HepG2 (cell line): Measurements from ENCODE around the gene DACH2. TPM values are rescaled to one million over a fixed set of nuclear protein-coding genes. Genes with fewer than 3 reads are reported as not detected.

Source experiments
- ATAC-seq: fragments of 200-7000 bp; cut with Tn5 transposase; 3 replicates; pipeline ENCODE4 v1.9.1; 2020; ENCODE audit warnings: mild to moderate bottlenecking, moderate library complexity
- BruUV-seq: library from RNA; stranded (reverse); fragments of 400-500 nt; replicated peaks from 2 replicates; lab custom pipeline; 2021; lab: Mats Ljungman, UMichigan
- CTCF ChIA-PET: fragments of 300-600 bp; formaldehyde crosslinking; extraction: SDS; loops from one replicate; lab custom pipeline; 2021; ENCODE audit warnings: low total read pairs, inconsistent platforms, low intra/inter-chr PET ratio; lab: Yijun Ruan, JAX
- POLR2A ChIA-PET: fragments of 350-600 bp; sonication (Branson Sonifier 250); formaldehyde crosslinking; loops from one replicate; lab custom pipeline; 2020; ENCODE audit warnings: antibody characterized with exemption, inconsistent platforms; lab: Yijun Ruan, JAX
- DNase-seq: peaks from one replicate; pipeline ENCODE4 v3.0.0-alpha.2; 2015; ENCODE audit warnings: low spot score
- FAIRE-seq: peaks from 3 replicates; lab custom pipeline; 2011; peaks lifted over from hg19 to GRCh38; lab: Jason Lieb, UNC
- H2AFZ ChIP-seq: one replicate; pipeline ENCODE4 v1.6.1; 2011; ENCODE audit warnings: low read length, inconsistent platforms
- H3K27ac ChIP-seq: fragments of 300-600 bp; 3 replicates; pipeline ENCODE4 v1.8.0; 2011; ENCODE audit warnings: mixed run types, mild to moderate bottlenecking, mixed read lengths, low read length, inconsistent platforms; ENCODE audit not compliant: insufficient read depth; ENCODE audit errors: extremely low read length
- H3K27me3 ChIP-seq, 2 experiments: fragments of 200-600 bp in 1 of 2; 2 replicates in 1 of 2; 3 replicates in 1 of 2; pipeline versions ENCODE4 v1.6.0 to v1.8.0; 2011; ENCODE audit warnings: low read length in 2 of 2, mild to moderate bottlenecking in 2 of 2, moderate library complexity in 2 of 2, inconsistent platforms in 1 of 2; ENCODE audit not compliant: insufficient read depth in 2 of 2, control insufficient read depth in 1 of 2
- H3K36me3 ChIP-seq, 2 experiments: fragments of 200-600 bp in 1 of 2; replicated peaks in 1 of 2; 2 replicates in 1 of 2; 3 replicates in 1 of 2; pipeline versions ENCODE4 v1.5.1 to v1.8.0; 2011; ENCODE audit warnings: low read length in 2 of 2, inconsistent platforms in 1 of 2; ENCODE audit not compliant: insufficient read depth in 2 of 2, control insufficient read depth in 1 of 2
- H3K4me1 ChIP-seq: 2 replicates; pipeline ENCODE4 v1.5.1; 2012; ENCODE audit warnings: low read length, inconsistent platforms; ENCODE audit not compliant: insufficient read depth
- H3K4me2 ChIP-seq: 2 replicates; pipeline ENCODE4 v1.6.0; 2011; ENCODE audit warnings: low read depth, low read length, inconsistent platforms
- H3K4me3 ChIP-seq, 3 experiments: fragments of 200-600 bp in 1 of 3; sonication (generic), shearing (Covaris generic) in 1 of 3; replicated peaks in 1 of 3; 2 replicates each; pipeline ENCODE4 v1.5.1; 2011 to 2016; ENCODE audit warnings: low read length in 3 of 3, inconsistent platforms in 2 of 3, low read depth in 2 of 3, mild to moderate bottlenecking in 2 of 3, control low read depth in 1 of 3, mixed read lengths in 1 of 3; ENCODE audit not compliant: insufficient read depth in 1 of 3
- H3K79me2 ChIP-seq: one replicate; pipeline ENCODE4 v1.6.1; 2011; ENCODE audit warnings: low read length, inconsistent platforms; ENCODE audit not compliant: insufficient read depth
- H3K9ac ChIP-seq: 2 replicates; pipeline ENCODE4 v1.6.0; 2011; ENCODE audit warnings: mild to moderate bottlenecking, low read depth, low read length, inconsistent platforms; ENCODE audit not compliant: insufficient read depth
- H3K9me3 ChIP-seq: 2 replicates; pipeline ENCODE4 v1.5.1; 2012; ENCODE audit warnings: mild to moderate bottlenecking, low read length
- H4K20me1 ChIP-seq: 2 replicates; pipeline ENCODE4 v1.6.0; 2011; ENCODE audit warnings: inconsistent platforms, mild to moderate bottlenecking, low read length, moderate library complexity; ENCODE audit not compliant: insufficient read depth
- CEBPG ChIP-seq: IDR thresholded peaks from 2 replicates; pipeline ENCODE4 v1.6.1; 2016
- CTCF ChIP-seq: sonication (generic); formaldehyde crosslinking; IDR thresholded peaks from 2 replicates; pipeline ENCODE4 v1.5.0; 2020; ENCODE audit warnings: mild to moderate bottlenecking, missing genetic modification reagents, moderate library complexity
- FOXK1 ChIP-seq: sonication (generic); formaldehyde crosslinking; IDR thresholded peaks from 2 replicates; pipeline ENCODE4 v1.4.0; 2020; ENCODE audit warnings: low read depth, missing genetic modification reagents, borderline replicate concordance
- GPBP1L1 ChIP-seq: sonication (generic); formaldehyde crosslinking; IDR thresholded peaks from 2 replicates; pipeline ENCODE4 v1.5.0; 2020; ENCODE audit warnings: mild to moderate bottlenecking, missing genetic modification reagents
- NFYC ChIP-seq: IDR thresholded peaks from 2 replicates; pipeline ENCODE4 v1.6.1; 2016; ENCODE audit warnings: missing genetic modification reagents, missing compliant biosample characterization
- PCBP2 ChIP-seq: fragments of 200-400 bp; formaldehyde crosslinking; optimal IDR thresholded peaks from 2 replicates; pipeline ENCODE3; 2018; ENCODE audit warnings: low read length, low read depth; ENCODE audit not compliant: poor library complexity, severe bottlenecking
- SMC3 ChIP-seq: IDR thresholded peaks from 2 replicates; pipeline ENCODE4 v1.6.1; 2011; ENCODE audit warnings: low read length, improper control_type of control experiment
- STAG1 ChIP-seq: sonication (generic); formaldehyde crosslinking; IDR thresholded peaks from 2 replicates; pipeline ENCODE4 v1.4.0; 2020; ENCODE audit warnings: missing genetic modification reagents
- SYNCRIP ChIP-seq: fragments of 200-400 bp; formaldehyde crosslinking; IDR thresholded peaks from 2 replicates; pipeline ENCODE4 v1.6.1; 2018; ENCODE audit warnings: mild to moderate bottlenecking, low read depth, low read length; ENCODE audit not compliant: insufficient read depth
- THAP11 ChIP-seq: IDR thresholded peaks from 2 replicates; pipeline ENCODE4 v1.6.1; 2016; ENCODE audit warnings: missing biosample characterization, missing genetic modification reagents
- THAP7 ChIP-seq: sonication (generic); formaldehyde crosslinking; IDR thresholded peaks from 2 replicates; pipeline ENCODE4 v1.8.1; 2023; ENCODE audit warnings: mild to moderate bottlenecking, missing genetic modification reagents
- U2AF2 ChIP-seq: fragments of 200-400 bp; formaldehyde crosslinking; IDR thresholded peaks from 2 replicates; pipeline ENCODE4 v1.6.1; 2017; ENCODE audit warnings: low read depth, mild to moderate bottlenecking, low read length
- ZNF232 ChIP-seq: sonication (generic); formaldehyde crosslinking; IDR thresholded peaks from 2 replicates; pipeline ENCODE4 v1.4.0; 2020; ENCODE audit warnings: missing genetic modification reagents, borderline replicate concordance
- ZNF234 ChIP-seq: sonication (generic); formaldehyde crosslinking; conservative IDR thresholded peaks from 2 replicates; pipeline ENCODE4 v1.5.1; 2020; ENCODE audit warnings: mild to moderate bottlenecking, missing genetic modification reagents
- ZNF296 ChIP-seq: sonication (generic); formaldehyde crosslinking; conservative IDR thresholded peaks from 2 replicates; pipeline ENCODE4 v1.5.0; 2020; ENCODE audit warnings: mild to moderate bottlenecking, missing genetic modification reagents
- ZNF562 ChIP-seq: sonication (generic); formaldehyde crosslinking; IDR thresholded peaks from 2 replicates; pipeline ENCODE4 v1.8.0; 2022; ENCODE audit warnings: missing genetic modification reagents, borderline replicate concordance
- ZNF607 ChIP-seq: sonication (generic); formaldehyde crosslinking; IDR thresholded peaks from 2 replicates; pipeline ENCODE4 v1.5.1; 2020; ENCODE audit warnings: missing genetic modification reagents, mild to moderate bottlenecking, borderline replicate concordance
- ZNF709 ChIP-seq: sonication (generic); formaldehyde crosslinking; IDR thresholded peaks from 2 replicates; pipeline ENCODE4 v1.5.0; 2020; ENCODE audit warnings: mild to moderate bottlenecking, missing genetic modification reagents
- ZNF775 ChIP-seq: sonication (generic); formaldehyde crosslinking; IDR thresholded peaks from 2 replicates; pipeline ENCODE4 v1.4.0; 2020; ENCODE audit warnings: missing genetic modification reagents, mild to moderate bottlenecking, moderate library complexity, borderline replicate concordance
- WGBS: methylation state at CpG from one replicate; pipeline ENCODE4 v1.1.6; 2017; ENCODE audit warnings: low lambda C conversion rate; 5-methylcytosine and 5-hydroxymethylcytosine counted together
- in situ Hi-C: cut with HindIII; loops from 2 replicates; pipeline ENCODE4 v1.10.0; 2017; ENCODE audit warnings: low pct_unique_long_range_greater_than_20kb; ENCODE audit not compliant: extremely low pct_ligation_motif_present
- intact Hi-C: fragments of 100-400 bp; cut with micrococcal nuclease; formaldehyde crosslinking; loops from one replicate; pipeline ENCODE4 v1.10.0; 2022; ENCODE audit not compliant: unreplicated experiment
- polyA plus RNA-seq, 8 experiments: library from polyadenylated mRNA; depleted of rRNA in 3 of 8; stranded (reverse) in 7 of 8; unstranded in 1 of 8; fragments of >200 nt; fragmentation: Illumina TruSeq in 4 of 8; extraction: Trizol in 4 of 8; gene quantifications; 2 replicates each; pipeline versions ENCODE4 v1.2.1 to v1.2.3, GENCODE V29; 2011 to 2016; ENCODE audit warnings: low read depth in 4 of 8, missing spikeins in 1 of 8, mixed read lengths in 1 of 8; ENCODE audit not compliant: insufficient read depth in 1 of 8
- total RNA-seq, 5 experiments: library from RNA; depleted of rRNA; stranded (reverse); fragments of >200 nt; fragmentation: Illumina TruSeq; extraction: Trizol; gene quantifications; 2 replicates each; pipeline ENCODE4 v1.2.3, GENCODE V29; 2016; ENCODE audit warnings: low read depth in 1 of 5

Gene DACH2
- total and polyA plus RNA-seq, 2 of the 13 experiments (the other 11 are each of a cell fraction or from before 2014, with no cell fraction given): not detected

GRCh38 chrX:86806786-86807185 lies 658.5 kb downstream of the DACH2 start:
- intact Hi-C loops: loop anchor here (1.0 kb wide), 1 partner anchor 140 kb away; no protein-coding TSS in a partner anchor
- in situ Hi-C loops: no loop called here
- Histone ChIP-seq H3K4me1 (no peaks in the 10 kb centered on the region), H3K79me2 (no peaks in the 10 kb centered on the region), H4K20me1 (no peaks in the 10 kb centered on the region), H3K9me3 (no peaks in the 10 kb centered on the region), H3K4me2 (no peak overlapping the region), H3K27me3 (no peaks in the 10 kb centered on the region), H2AFZ (no peak overlapping the region), H3K36me3 (no peaks in the 10 kb centered on the region), H3K27ac (no peak overlapping the region), H3K4me3 (no peak overlapping the region), H3K9ac (no peak overlapping the region)
- ATAC-seq (peak; percentile 70), FAIRE-seq (peak; percentile 62), DNase-seq (peak; percentile 6)
- POLR2A ChIA-PET: no interaction called here
- CTCF ChIA-PET: no interaction called here
- WGBS: 0% methylated on average over 2 of the region's 2 CpGs
- BruUV-seq: no TSS peak
- TF ChIP-seq NFYC (no peak), U2AF2 (no peak), SYNCRIP (no peak), THAP7 (CRISPR knock-in tag) (no peak), ZNF607 (no peak), ZNF775 (no peak), ZNF296 (CRISPR knock-in tag) (no peak), STAG1 (CRISPR knock-in tag) (peak; percentile 46), ZNF709 (CRISPR knock-in tag) (no peak), ZNF234 (CRISPR knock-in tag) (no peak), ZNF562 (no peak), THAP11 (CRISPR knock-in tag) (no peak), GPBP1L1 (no peak), CEBPG (CRISPR knock-in tag) (peak; percentile 24; the same call in 1 of the 2 replicates), PCBP2 (no peak), SMC3 (0 out of 2 replicates have a peak, but pooled peaks have one; percentile 18), CTCF (CRISPR knock-in tag) (peak; percentile 50), ZNF232 (CRISPR knock-in tag) (no peak), FOXK1 (no peak)
